HCT116 (cell line): Measurements from ENCODE around the gene SDF2L1. TPM values are rescaled to one million over a fixed set of nuclear protein-coding genes. Genes with fewer than 3 reads are reported as not detected.

ENCODE experiments used
- ATAC-seq: fragments of 200-7000 bp; cut with Tn5 transposase; 2 replicates; pipeline ENCODE4 v1.9.1; 2020; ENCODE audit warnings: mild to moderate bottlenecking, moderate library complexity
- BruUV-seq: library from RNA; stranded (reverse); fragments of 400-500 nt; replicated peaks from 2 replicates; lab custom pipeline; 2021; lab: Mats Ljungman, UMichigan
- CTCF ChIA-PET: fragments of 300-600 bp; sonication (Branson Sonifier 250); formaldehyde crosslinking; loops from one replicate; lab custom pipeline; 2021; ENCODE audit warnings: antibody characterized with exemption; lab: Charles Lee
- POLR2A ChIA-PET: fragments of 300-600, 350-600 bp; sonication (Branson Sonifier 250); formaldehyde crosslinking; loops from one replicate; lab custom pipeline; 2021; ENCODE audit warnings: antibody characterized with exemption; lab: Charles Lee
- RAD21 ChIA-PET, 2 experiments: fragments of 300-600 bp; sonication (Branson Sonifier 250); formaldehyde crosslinking; loops; one replicate each; lab custom pipeline; 2023; ENCODE audit warnings: low total read pairs in 2 of 2; ENCODE audit not compliant: uncharacterized antibody in 2 of 2, unreplicated experiment in 2 of 2, low non-redundant PET in 1 of 2; lab: Charles Lee
- DNase-seq: peaks from one replicate; pipeline ENCODE4 v3.0.0-alpha.2; 2010; ENCODE audit warnings: low read depth, low spot score
- H2AFZ ChIP-seq: fragments of 200-600 bp; shearing (Covaris generic), sonication (generic); 2 replicates; pipeline ENCODE4 v1.6.1; 2017; ENCODE audit warnings: low read depth, mixed run types, mixed read lengths, antibody characterized with exemption, low read length; ENCODE audit not compliant: poor library complexity, severe bottlenecking
- H3K27ac ChIP-seq: 2 replicates; pipeline ENCODE4 v1.5.1; 2012; ENCODE audit warnings: low read depth, low read length
- H3K27me3 ChIP-seq: fragments of 200-600 bp; sonication (generic); 2 replicates; pipeline ENCODE4 v1.6.1; 2016; ENCODE audit warnings: mixed run types, low read length, mixed read lengths; ENCODE audit not compliant: insufficient read depth
- H3K36me3 ChIP-seq, 2 experiments: fragments of 200-500 bp in 1 of 2; fragments of 200-600 bp in 1 of 2; sonication (Bioruptor generic) in 1 of 2; sonication (generic) in 1 of 2; 2 replicates each; pipeline versions ENCODE4 v1.5.1 to v1.6.1; 2014 to 2016; ENCODE audit warnings: low read length in 2 of 2, inconsistent platforms in 1 of 2, mixed read lengths in 1 of 2, mixed run types in 1 of 2; ENCODE audit not compliant: insufficient read depth in 2 of 2, control insufficient read depth in 1 of 2
- H3K4me1 ChIP-seq, 2 experiments: fragments of 200-600 bp in 1 of 2; sonication (generic) in 1 of 2; 2 replicates each; pipeline versions ENCODE4 v1.5.1 to v1.6.1; 2012 to 2017; ENCODE audit warnings: low read length in 2 of 2, inconsistent platforms in 1 of 2, mild to moderate bottlenecking in 1 of 2, mixed read lengths in 1 of 2, mixed run types in 1 of 2, moderate library complexity in 1 of 2; ENCODE audit not compliant: insufficient read depth in 2 of 2, control insufficient read depth in 1 of 2
- H3K4me2 ChIP-seq: fragments of 200-600 bp; sonication (generic); 2 replicates; pipeline ENCODE4 v1.6.1; 2017; ENCODE audit warnings: mixed run types, low read length, mixed read lengths
- H3K4me3 ChIP-seq, 2 experiments: fragments of 200-600 bp in 1 of 2; sonication (generic) in 1 of 2; replicated peaks in 1 of 2; 2 replicates each; pipeline ENCODE4 v1.5.1; 2011 to 2016; ENCODE audit warnings: low read length in 2 of 2, control low read depth in 1 of 2, low read depth in 1 of 2, mild to moderate bottlenecking in 1 of 2, mixed read lengths in 1 of 2, mixed run types in 1 of 2
- H3K79me2 ChIP-seq: fragments of 200-600 bp; sonication (generic); 2 replicates; pipeline ENCODE4 v1.6.1; 2017; ENCODE audit warnings: mild to moderate bottlenecking, mixed run types, low read length, moderate library complexity, mixed read lengths; ENCODE audit not compliant: insufficient read depth
- H3K9ac ChIP-seq: fragments of 200-600 bp; sonication (generic); 2 replicates; pipeline ENCODE4 v1.6.1; 2016; ENCODE audit warnings: low read length, mixed read lengths
- H3K9me2 ChIP-seq: fragments of 200-600 bp; sonication (generic), shearing (Covaris generic); 2 replicates; pipeline ENCODE4 v1.6.1; 2017; ENCODE audit warnings: mixed run types, mild to moderate bottlenecking, moderate library complexity; ENCODE audit not compliant: insufficient read depth
- H3K9me3 ChIP-seq, 2 experiments: fragments of 200-500 bp in 1 of 2; fragments of 200-600 bp in 1 of 2; sonication (Bioruptor generic) in 1 of 2; sonication (generic) in 1 of 2; 2 replicates each; pipeline ENCODE4 v1.6.1; 2014 to 2017; ENCODE audit warnings: low read length in 2 of 2, mixed read lengths in 2 of 2, inconsistent platforms in 1 of 2, low read depth in 1 of 2, mild to moderate bottlenecking in 1 of 2, mixed run types in 1 of 2, moderate library complexity in 1 of 2; ENCODE audit not compliant: control insufficient read depth in 1 of 2, insufficient read depth in 1 of 2
- H4K20me1 ChIP-seq: fragments of 200-600 bp; sonication (generic), shearing (Covaris generic); 2 replicates; pipeline ENCODE4 v1.6.1; 2017; ENCODE audit warnings: mixed run types, mild to moderate bottlenecking, moderate library complexity; ENCODE audit not compliant: insufficient read depth
- EZH2 ChIP-seq: fragments of 200-600 bp; sonication (generic); IDR thresholded peaks from 2 replicates; pipeline ENCODE4 v1.6.1; 2017; ENCODE audit warnings: antibody characterized with exemption, mixed run types
- POLR2A ChIP-seq: IDR thresholded peaks from 2 replicates; pipeline ENCODE4 v1.7.0; 2011; ENCODE audit warnings: borderline replicate concordance; ENCODE audit not compliant: insufficient read depth, insufficient read length; ENCODE audit errors: extremely low read depth
- SP1 ChIP-seq: IDR thresholded peaks from 2 replicates; pipeline ENCODE4 v1.6.1; 2012; ENCODE audit warnings: low read depth
- intact Hi-C: fragments of 100-400 bp; cut with micrococcal nuclease; formaldehyde crosslinking; loops from 2 replicates; pipeline ENCODE4 v1.10.0; 2022
- total RNA-seq: library from RNA; stranded (reverse); gene quantifications from one replicate; pipeline ENCODE4 v1.2.1, GENCODE V29; 2021; ENCODE audit not compliant: unreplicated experiment

The SDF2L1 gene
- total RNA-seq, 1 experiment from 2014 or later: 86.2 TPM

- no peaks in the 10 kb centered on the region for H3K9me3 ChIP-seq
- intact Hi-C loops: no loop called here
- no peak within 1 kb of the TSS for H3K4me3 ChIP-seq
- no peak for TF ChIP-seq SP1
- TF ChIP-seq POLR2A: peak; percentile 60
- no peak for DNase-seq
- peaks cover 9 to 35% of the 10 kb centered on the region in 2 experiments for H3K4me1 ChIP-seq
- peak; percentile 37 for ATAC-seq
- no peaks in the 10 kb centered on the region for H3K27me3 ChIP-seq
- BruUV-seq: no TSS peak
- ChIA-PET CTCF (interaction anchor here (0.6 to 5.7 kb wide), 3 partner anchors 9 to 14 kb away, joined by 3 to 103 read pairs (median 3); partner anchors contain the start of gene SDF2L1), RAD21 (no interaction called here), POLR2A (interaction anchor here (2.9 kb wide), 1 partner anchor 10 kb away, joined by 17 read pairs; the partner anchor contains the start of gene SDF2L1)
- no peak within 1 kb of the TSS; the same call in 1 of the 2 replicates for H3K27ac ChIP-seq
- H4K20me1 ChIP-seq: no peaks in the 10 kb centered on the region
- H2AFZ ChIP-seq: no peak within 1 kb of the TSS
- H3K79me2 ChIP-seq: peaks cover 24% of the 10 kb centered on the region
- peaks cover 0 to 11% of the 10 kb centered on the region in 2 experiments; a peak in 1 of 4 replicates for H3K36me3 ChIP-seq
- peak within 1 kb of the TSS; percentile 17; the same call in 1 of the 2 replicates for H3K4me2 ChIP-seq
- H3K9me2 ChIP-seq: no peaks in the 10 kb centered on the region
- no peak within 1 kb of the TSS for H3K9ac ChIP-seq
Observed at GRCh38 chr22:21632237-21632895, 9.7 kb upstream of the SDF2L1 start, which contains the start of gene CCDC116. Gene CCDC116 (plus strand): TSS chr22:21632760. CDS start chr22:21633182, 422 bp downstream.

- H3K27ac ChIP-seq: no peak overlapping the region
- no peaks in the 10 kb centered on the region for H3K9me3 ChIP-seq
- peaks cover 0 to 5% of the 10 kb centered on the region in 2 experiments; a peak in 1 of 4 replicates for H3K36me3 ChIP-seq
- CTCF ChIA-PET: interaction anchor here (1.0 to 5.7 kb wide), 2 partner anchors 10 to 14 kb away, joined by 3 to 103 read pairs; partner anchors contain the start of gene SDF2L1
- DNase-seq: no peak
- intact Hi-C loops: no loop called here
- POLR2A ChIA-PET: interaction anchor here (2.9 kb wide), 1 partner anchor 9 kb away, joined by 17 read pairs; the partner anchor contains the start of gene SDF2L1
- H3K9ac ChIP-seq: no peak overlapping the region
- no peak for ATAC-seq
- peak overlapping the region; percentile 17; the same call in 1 of the 2 replicates for H3K4me2 ChIP-seq
- no peak for TF ChIP-seq EZH2
- TF ChIP-seq, all 23 proteins: peak for 0
- RAD21 ChIA-PET: no interaction called here
- Histone ChIP-seq H3K9me2 (no peaks in the 10 kb centered on the region), H4K20me1 (no peaks in the 10 kb centered on the region), H3K27me3 (no peaks in the 10 kb centered on the region), H3K4me3 (no peak overlapping the region), H3K4me1 (peaks cover 8 to 32% of the 10 kb centered on the region in 2 experiments), H2AFZ (no peak overlapping the region), H3K79me2 (peaks cover 18% of the 10 kb centered on the region)
- no TSS peak for BruUV-seq
Observed at GRCh38 chr22:21632931-21633330, 9.2 kb upstream of the SDF2L1 start.
